K562 (cell line): ENCODE results near the gene ZNF701.

Experiments used
- YBX1 ChIP-seq: fragments of 450-650 bp; IDR thresholded peaks from 2 replicates; pipeline ENCODE4 v1.7.1; 2016; ENCODE audit warnings: mild to moderate bottlenecking
- TF ChIP-seq, protein P1 (sequence below), 3 experiments: IDR thresholded peaks in 2 of 3; conservative IDR thresholded peaks in 1 of 3; 2 replicates each; pipeline ENCODE4 v1.5.1; 2011 to 2012; ENCODE audit warnings: low read length in 3 of 3, mild to moderate bottlenecking in 3 of 3, control low read depth in 2 of 3, improper control_type of control experiment in 1 of 3, inconsistent platforms in 1 of 3, low read depth in 1 of 3, mixed read lengths in 1 of 3, moderate library complexity in 1 of 3; ENCODE audit not compliant: insufficient read depth in 2 of 3

DNA sequence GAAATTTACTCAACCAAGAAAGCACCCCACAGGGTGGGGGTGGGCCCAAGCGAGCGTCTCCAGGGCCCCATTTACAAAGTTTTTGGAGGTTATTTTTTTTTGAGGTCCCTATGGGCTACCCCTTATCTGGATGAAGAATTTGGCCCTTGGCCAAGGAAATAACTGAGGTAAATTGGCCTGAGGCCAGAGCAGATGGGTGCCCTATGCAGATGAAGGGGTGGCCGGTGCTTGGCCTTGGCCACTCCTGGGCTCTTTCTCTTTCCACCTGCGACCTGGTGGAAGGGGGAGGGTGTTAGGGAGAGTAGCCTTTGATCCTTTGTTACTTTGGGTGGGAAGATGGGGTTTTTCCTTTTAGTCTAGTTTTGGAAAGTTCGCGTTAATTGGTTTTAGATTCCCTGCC lies 15.5 kb downstream of the ZNF701 start:
- TF ChIP-seq, protein P1, sequence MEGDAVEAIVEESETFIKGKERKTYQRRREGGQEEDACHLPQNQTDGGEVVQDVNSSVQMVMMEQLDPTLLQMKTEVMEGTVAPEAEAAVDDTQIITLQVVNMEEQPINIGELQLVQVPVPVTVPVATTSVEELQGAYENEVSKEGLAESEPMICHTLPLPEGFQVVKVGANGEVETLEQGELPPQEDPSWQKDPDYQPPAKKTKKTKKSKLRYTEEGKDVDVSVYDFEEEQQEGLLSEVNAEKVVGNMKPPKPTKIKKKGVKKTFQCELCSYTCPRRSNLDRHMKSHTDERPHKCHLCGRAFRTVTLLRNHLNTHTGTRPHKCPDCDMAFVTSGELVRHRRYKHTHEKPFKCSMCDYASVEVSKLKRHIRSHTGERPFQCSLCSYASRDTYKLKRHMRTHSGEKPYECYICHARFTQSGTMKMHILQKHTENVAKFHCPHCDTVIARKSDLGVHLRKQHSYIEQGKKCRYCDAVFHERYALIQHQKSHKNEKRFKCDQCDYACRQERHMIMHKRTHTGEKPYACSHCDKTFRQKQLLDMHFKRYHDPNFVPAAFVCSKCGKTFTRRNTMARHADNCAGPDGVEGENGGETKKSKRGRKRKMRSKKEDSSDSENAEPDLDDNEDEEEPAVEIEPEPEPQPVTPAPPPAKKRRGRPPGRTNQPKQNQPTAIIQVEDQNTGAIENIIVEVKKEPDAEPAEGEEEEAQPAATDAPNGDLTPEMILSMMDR (IDR thresholded peaks at IDR 0.05 in 2 of 3, conservative IDR thresholded peaks at IDR 0.05 in 1 of 3; ENCODE audit: insufficient read depth in 2 of 3, low read depth in 1 of 3, low read length in 3 of 3), result no peak
- no peak for TF ChIP-seq YBX1
